Stomach smooth muscle (tissue), 2 donors: ENCODE data around the gene SPAG16.
"Not testable (repeated sequence)": the region's sequence is repeated elsewhere in the genome, so short reads cannot be mapped to it uniquely, and the experiment has no call there.

Experiments
- H3K27ac ChIP-seq: one replicate; pipeline ENCODE4 v1.7.0; 2013; ENCODE audit warnings: mild to moderate bottlenecking, low read length, inconsistent platforms
- H3K27me3 ChIP-seq, 2 donors: one replicate each; pipeline ENCODE4 v1.7.0; 2013; ENCODE audit warnings: low read length in 2 of 2; ENCODE audit not compliant: insufficient read depth in 2 of 2, control insufficient read depth in 1 of 2
- H3K36me3 ChIP-seq, 2 donors: one replicate each; pipeline ENCODE4 v1.7.0; 2013; ENCODE audit warnings: low read length in 2 of 2; ENCODE audit not compliant: control insufficient read depth in 2 of 2, insufficient read depth in 2 of 2
- H3K4me1 ChIP-seq: one replicate; pipeline ENCODE4 v1.7.0; 2013; ENCODE audit warnings: low read length; ENCODE audit not compliant: control insufficient read depth, insufficient read depth
- H3K4me3 ChIP-seq, 2 donors: one replicate each; pipeline ENCODE4 v1.7.0; 2013; ENCODE audit warnings: low read length in 2 of 2
- H3K9ac ChIP-seq, 2 donors: one replicate each; pipeline ENCODE4 v1.7.0; 2013; ENCODE audit warnings: low read length in 2 of 2, mild to moderate bottlenecking in 1 of 2
- H3K9me3 ChIP-seq, 2 donors: one replicate each; pipeline ENCODE4 v1.7.0; 2013; ENCODE audit warnings: low read length in 2 of 2; ENCODE audit not compliant: control insufficient read depth in 2 of 2
- donor health status: healthy.
- donor health status: Pancreatic carcinoma.

SPAG16 gene

DNA sequence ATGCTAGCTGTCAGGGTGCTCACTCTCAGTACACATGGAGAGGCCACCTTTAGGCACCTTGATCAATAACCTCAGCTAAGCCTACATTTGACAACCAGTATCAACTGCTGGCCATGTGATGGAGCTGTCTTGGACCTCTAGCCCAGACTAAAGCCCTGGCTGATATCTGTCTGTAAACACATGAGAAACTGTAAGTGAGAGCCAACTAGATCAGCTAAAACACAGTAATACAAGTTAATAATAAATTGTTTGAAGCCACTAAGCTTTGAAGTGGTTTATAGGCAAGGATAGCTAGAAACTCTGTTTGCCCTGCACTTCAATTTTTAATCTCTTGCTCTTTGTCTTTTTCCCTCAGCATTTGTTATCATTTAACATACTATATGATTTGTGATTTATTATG, 407.1 kb downstream of the SPAG16 start:
- H3K4me1 ChIP-seq: no peaks in the 10 kb centered on the region
- no peaks in the 10 kb centered on the region for H3K36me3 ChIP-seq
- H3K9ac ChIP-seq: no peak overlapping the region
- H3K27me3 ChIP-seq: no peaks in the 10 kb centered on the region
- no peak overlapping the region for H3K27ac ChIP-seq
- H3K9me3 ChIP-seq: no peaks in the 10 kb centered on the region
- H3K4me3 ChIP-seq: no peak overlapping the region

DNA sequence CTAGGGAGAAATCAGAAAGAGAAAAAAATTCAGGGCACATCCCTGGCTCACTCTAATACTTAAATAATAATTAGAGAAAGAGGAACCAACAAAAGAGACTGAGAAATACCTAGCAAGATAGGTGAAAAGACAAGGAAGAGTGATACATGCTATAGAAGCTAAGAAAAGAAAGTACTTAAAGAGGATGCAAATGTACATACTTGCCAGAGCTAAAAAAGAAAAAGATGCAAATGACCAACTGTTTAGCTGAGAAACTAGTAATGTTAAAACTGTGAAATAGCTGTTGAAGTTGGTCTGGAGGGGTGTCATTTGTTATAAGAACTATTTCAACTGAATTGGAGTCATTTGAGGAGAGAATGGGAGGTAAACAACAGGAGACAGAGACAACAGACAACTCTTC, 412.2 kb downstream of the SPAG16 start:
- Histone ChIP-seq H3K4me1 (no peaks in the 10 kb centered on the region), H3K9me3 (no peaks in the 10 kb centered on the region), H3K27ac (no peak overlapping the region), H3K27me3 (no peaks in the 10 kb centered on the region), H3K4me3 (no peak overlapping the region), H3K36me3 (no peaks in the 10 kb centered on the region), H3K9ac (no peak overlapping the region)

DNA sequence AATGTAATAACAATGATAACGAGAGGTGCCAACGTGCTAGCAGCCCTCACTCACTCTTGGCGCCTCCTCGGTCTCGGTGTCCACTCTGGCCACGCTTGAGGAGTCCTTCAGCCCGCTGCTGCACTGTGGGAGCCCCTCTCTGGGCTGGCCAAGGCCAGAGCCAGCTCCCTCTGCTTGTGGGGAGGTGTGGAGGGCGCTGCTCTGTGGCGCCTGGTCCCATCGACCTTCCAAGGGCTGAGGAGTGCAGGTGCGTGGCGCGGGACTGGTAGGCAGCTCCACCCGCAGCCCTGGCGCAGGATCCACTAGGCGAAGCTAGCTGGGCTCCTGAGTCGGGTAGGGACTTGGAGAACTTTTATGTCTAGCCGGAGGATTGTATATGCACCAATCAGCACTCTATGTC, 417.1 kb downstream of the SPAG16 start:
- H3K9me3 ChIP-seq, H3K27me3 ChIP-seq, H3K36me3 ChIP-seq, H3K4me3 ChIP-seq, H3K4me1 ChIP-seq, H3K27ac ChIP-seq, H3K9ac ChIP-seq: not testable (repeated sequence)

DNA sequence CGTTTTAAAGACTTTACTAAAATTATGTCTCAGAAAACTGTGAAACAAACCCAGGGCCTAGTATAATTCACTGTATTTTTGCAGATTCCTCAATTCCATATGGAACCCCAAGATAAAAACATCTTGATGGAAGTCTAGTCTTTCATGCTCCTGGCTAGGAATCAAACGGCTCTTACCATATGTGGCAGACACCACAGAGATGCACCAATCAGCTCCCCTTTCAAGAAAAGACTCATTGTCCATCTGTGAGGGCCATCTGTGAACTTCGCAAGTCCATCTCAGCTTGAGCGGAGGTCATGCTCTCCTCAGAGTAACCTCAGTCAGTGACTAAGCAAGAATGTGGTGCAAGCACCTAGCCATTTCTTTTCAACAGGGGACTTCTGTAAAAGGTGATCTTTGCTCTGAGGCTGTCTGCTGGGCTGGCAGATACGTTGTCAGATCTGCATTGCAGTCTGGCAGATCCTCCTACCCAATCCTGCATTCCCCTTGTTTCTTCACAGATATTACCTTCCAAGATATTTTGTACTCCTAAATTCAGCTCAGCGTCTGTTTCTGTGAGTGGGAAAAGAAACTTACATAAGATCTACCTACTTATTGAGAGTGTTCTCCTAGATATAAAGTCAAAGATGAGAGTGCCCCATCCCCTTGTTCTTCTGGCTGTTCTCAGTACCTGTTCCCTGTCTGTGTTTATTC, 419.3 kb downstream of the SPAG16 start:
- Histone ChIP-seq H3K4me3 (no peak overlapping the region), H3K27ac (no peak overlapping the region), H3K36me3 (no peaks in the 10 kb centered on the region), H3K27me3 (no peaks in the 10 kb centered on the region), H3K9me3 (peaks cover 0 to 3% of the 10 kb centered on the region in 2 donors), H3K9ac (no peak overlapping the region), H3K4me1 (no peaks in the 10 kb centered on the region)

GRCh38 chr2:213710164-213710563, 425.9 kb downstream of the SPAG16 start:
- H3K4me1 ChIP-seq: no peaks in the 10 kb centered on the region
- no peaks in the 10 kb centered on the region for H3K36me3 ChIP-seq
- H3K9me3 ChIP-seq: no peaks in the 10 kb centered on the region
- no peaks in the 10 kb centered on the region for H3K27me3 ChIP-seq
- no peak overlapping the region for H3K9ac ChIP-seq
- H3K4me3 ChIP-seq: no peak overlapping the region
- H3K27ac ChIP-seq: no peak overlapping the region

- not testable (repeated sequence) for H3K4me3 ChIP-seq, H3K36me3 ChIP-seq, H3K27ac ChIP-seq, H3K4me1 ChIP-seq, H3K27me3 ChIP-seq, H3K9ac ChIP-seq, H3K9me3 ChIP-seq
These were observed 434.1 kb downstream of the SPAG16 start for GRCh38 chr2:213718411-213718810.

DNA sequence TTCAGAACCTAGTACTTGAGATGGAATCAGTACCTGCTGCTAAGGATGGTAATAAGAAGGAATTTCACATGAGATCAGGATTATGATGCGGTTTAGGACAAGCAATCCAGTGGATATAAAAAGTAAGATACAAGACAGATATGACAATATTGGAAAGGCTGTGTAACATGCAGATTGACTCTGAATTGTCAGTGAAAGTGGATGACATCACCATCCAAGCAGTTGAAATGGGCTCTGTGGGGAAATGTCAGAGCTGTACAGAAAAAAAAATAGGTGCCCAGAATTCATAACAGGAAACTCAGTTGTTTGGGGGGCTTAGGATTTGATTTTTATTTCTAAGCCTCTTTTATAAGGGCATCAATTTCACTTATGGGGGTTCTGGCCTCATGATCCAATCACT, 438.3 kb downstream of the SPAG16 start:
- Histone ChIP-seq H3K27me3 (no peaks in the 10 kb centered on the region), H3K27ac (no peak overlapping the region)

DNA sequence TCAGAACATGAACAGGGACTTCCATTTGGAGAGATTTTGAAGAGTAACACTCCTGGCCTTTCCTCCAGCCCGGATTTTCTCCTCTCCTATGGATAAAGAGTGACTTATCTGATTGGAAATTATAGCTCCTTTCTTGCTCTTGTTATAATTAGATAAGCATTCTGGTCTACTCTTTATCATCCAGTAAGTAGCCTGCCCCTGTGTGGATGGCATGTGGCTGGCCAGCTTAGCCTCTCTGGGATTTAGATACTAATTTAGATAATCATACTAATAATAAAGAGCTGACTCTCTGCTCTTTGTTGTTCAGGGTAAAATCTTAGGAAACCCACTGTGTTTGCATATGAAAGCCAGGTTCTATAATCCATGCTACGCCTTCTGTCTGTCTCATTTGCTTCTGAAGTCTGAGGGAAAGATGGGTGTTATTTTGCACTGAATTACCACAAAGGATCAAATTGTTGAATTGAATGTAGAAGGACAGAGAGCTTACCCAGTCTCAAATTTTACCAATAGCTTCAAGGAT, 438.8 kb downstream of the SPAG16 start:
- H3K36me3 ChIP-seq: no peaks in the 10 kb centered on the region
- H3K27me3 ChIP-seq: no peaks in the 10 kb centered on the region
- H3K27ac ChIP-seq: no peak overlapping the region
- H3K4me1 ChIP-seq: no peaks in the 10 kb centered on the region
- no peak overlapping the region for H3K4me3 ChIP-seq
- H3K9me3 ChIP-seq: no peaks in the 10 kb centered on the region
- H3K9ac ChIP-seq: no peak overlapping the region

More for the DNA sequence above, 438.3 kb downstream of the SPAG16 start:
- Histone ChIP-seq H3K9ac (no peak overlapping the region), H3K4me3 (no peak overlapping the region), H3K36me3 (no peaks in the 10 kb centered on the region), H3K4me1 (no peaks in the 10 kb centered on the region), H3K9me3 (no peaks in the 10 kb centered on the region)

GRCh38 chr2:213723707-213724106, 439.4 kb downstream of the SPAG16 start:
- H3K4me1 ChIP-seq: no peaks in the 10 kb centered on the region
- H3K36me3 ChIP-seq: no peaks in the 10 kb centered on the region
- H3K4me3 ChIP-seq: no peak overlapping the region
- no peak overlapping the region for H3K9ac ChIP-seq
- no peak overlapping the region for H3K27ac ChIP-seq
- no peaks in the 10 kb centered on the region for H3K9me3 ChIP-seq
- no peaks in the 10 kb centered on the region for H3K27me3 ChIP-seq

- Histone ChIP-seq H3K36me3 (no peaks in the 10 kb centered on the region), H3K9ac (no peak overlapping the region), H3K27me3 (no peaks in the 10 kb centered on the region), H3K9me3 (no peaks in the 10 kb centered on the region), H3K4me3 (no peak overlapping the region), H3K27ac (no peak overlapping the region), H3K4me1 (no peaks in the 10 kb centered on the region)
These were observed 441.8 kb downstream of the SPAG16 start for GRCh38 chr2:213726101-213726500.

GRCh38 chr2:213733893-213734292, 449.6 kb downstream of the SPAG16 start:
- Histone ChIP-seq H3K36me3 (no peaks in the 10 kb centered on the region), H3K9me3 (no peaks in the 10 kb centered on the region), H3K27me3 (no peaks in the 10 kb centered on the region), H3K4me1 (no peaks in the 10 kb centered on the region), H3K4me3 (no peak overlapping the region), H3K27ac (no peak overlapping the region), H3K9ac (no peak overlapping the region)
